ENCODE data around the gene MYCBPAP. TPM values are rescaled to one million over a fixed set of nuclear protein-coding genes. Genes with fewer than 3 reads are reported as not detected.

The MYCBPAP gene
- total and polyA plus RNA-seq, 11 donors, result 0.29 to 2.4 (median 0.76) TPM; not detected in 1

DNA sequence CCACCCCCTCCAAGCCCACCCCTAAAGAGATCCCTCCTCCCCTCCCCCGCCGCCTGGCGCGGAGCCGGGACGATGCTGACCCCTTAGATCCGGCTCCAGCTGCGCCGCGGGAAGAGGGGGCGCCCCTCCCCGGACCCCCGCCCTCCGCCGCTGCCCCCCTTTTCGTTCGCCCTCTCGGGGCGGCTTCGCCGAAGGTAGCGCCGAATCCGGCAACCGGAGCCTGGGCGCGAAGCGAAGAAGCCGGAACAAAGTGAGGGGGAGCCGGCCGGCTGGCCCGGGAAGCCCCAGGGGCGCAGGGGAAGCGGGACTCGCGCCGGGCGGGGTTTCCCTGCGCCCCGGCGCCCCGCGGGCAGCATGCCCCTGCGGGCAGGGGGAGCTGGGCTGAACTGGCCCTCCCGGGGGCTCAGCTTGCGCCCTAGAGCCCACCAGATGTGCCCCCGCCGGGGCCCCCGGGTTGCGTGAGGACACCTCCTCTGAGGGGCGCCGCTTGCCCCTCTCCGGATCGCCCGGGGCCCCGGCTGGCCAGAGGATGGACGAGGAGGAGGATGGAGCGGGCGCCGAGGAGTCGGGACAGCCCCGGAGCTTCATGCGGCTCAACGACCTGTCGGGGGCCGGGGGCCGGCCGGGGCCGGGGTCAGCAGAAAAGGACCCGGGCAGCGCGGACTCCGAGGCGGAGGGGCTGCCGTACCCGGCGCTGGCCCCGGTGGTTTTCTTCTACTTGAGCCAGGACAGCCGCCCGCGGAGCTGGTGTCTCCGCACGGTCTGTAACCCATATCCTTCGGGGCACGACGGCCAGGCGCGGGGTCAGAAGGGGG, 52.9 kb downstream of the MYCBPAP start:
- intact Hi-C loops (cut with DNase I), result loop anchor here in 1 of 10 donors (2.0 kb wide), 1 partner anchor 44 kb away; no protein-coding TSS in a partner anchor
- H3K27me3 ChIP-seq, result peaks cover 27 to 80% (median 53%) of the 10 kb centered on the region in 9 donors
- ATAC-seq, result no peak
- H3K27ac ChIP-seq, result no peak overlapping the region
- peaks cover 12 to 52% (median 30%) of the 10 kb centered on the region in 12 donors for H3K4me1 ChIP-seq
- WGBS, 4 donors, result 1 to 2% (median 2%) methylated on average over 29 to 88 of the region's 88 CpGs
- peaks cover 0 to 3% (median 0%) of the 10 kb centered on the region in 9 donors for H3K36me3 ChIP-seq
- TF ChIP-seq, protein P1, sequence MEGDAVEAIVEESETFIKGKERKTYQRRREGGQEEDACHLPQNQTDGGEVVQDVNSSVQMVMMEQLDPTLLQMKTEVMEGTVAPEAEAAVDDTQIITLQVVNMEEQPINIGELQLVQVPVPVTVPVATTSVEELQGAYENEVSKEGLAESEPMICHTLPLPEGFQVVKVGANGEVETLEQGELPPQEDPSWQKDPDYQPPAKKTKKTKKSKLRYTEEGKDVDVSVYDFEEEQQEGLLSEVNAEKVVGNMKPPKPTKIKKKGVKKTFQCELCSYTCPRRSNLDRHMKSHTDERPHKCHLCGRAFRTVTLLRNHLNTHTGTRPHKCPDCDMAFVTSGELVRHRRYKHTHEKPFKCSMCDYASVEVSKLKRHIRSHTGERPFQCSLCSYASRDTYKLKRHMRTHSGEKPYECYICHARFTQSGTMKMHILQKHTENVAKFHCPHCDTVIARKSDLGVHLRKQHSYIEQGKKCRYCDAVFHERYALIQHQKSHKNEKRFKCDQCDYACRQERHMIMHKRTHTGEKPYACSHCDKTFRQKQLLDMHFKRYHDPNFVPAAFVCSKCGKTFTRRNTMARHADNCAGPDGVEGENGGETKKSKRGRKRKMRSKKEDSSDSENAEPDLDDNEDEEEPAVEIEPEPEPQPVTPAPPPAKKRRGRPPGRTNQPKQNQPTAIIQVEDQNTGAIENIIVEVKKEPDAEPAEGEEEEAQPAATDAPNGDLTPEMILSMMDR (IDR thresholded peaks at IDR 0.05), result peak in 1 of 12 donors; percentile 2
- TF ChIP-seq POLR2A (IDR thresholded peaks at IDR 0.05), result no peak
- H3K9me3 ChIP-seq, result no peaks in the 10 kb centered on the region
- DNase-seq, result no peak
- H3K4me3 ChIP-seq, result peak overlapping the region; percentile 28 to 65 (median 56)

DNA sequence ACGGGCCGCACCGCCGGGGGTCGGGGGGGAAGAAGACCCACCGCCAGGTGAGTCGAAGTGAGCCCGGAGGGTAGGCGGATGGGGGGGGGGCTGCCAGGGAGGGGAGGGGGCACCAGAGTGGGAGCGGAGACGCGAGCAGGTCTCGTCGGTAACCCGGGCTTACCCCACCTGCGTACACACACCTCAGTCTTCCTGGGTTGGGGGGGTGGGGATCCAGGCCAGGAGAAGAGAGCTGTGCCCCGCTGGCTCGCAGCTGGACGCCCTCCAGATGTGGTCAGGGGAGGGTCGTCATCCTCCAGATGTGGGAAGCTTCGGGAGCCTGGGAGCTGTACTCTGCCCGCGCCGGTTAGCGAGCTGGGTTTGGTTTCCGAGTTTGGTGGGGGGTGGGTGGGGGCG, 53.5 kb downstream of the MYCBPAP start:
- peaks cover 27 to 86% (median 53%) of the 10 kb centered on the region in 9 donors for H3K27me3 ChIP-seq
- H3K4me1 ChIP-seq, result peaks cover 12 to 50% (median 29%) of the 10 kb centered on the region in 12 donors
- DNase-seq, result no peak
- no peaks in the 10 kb centered on the region for H3K9me3 ChIP-seq
- no peaks in the 10 kb centered on the region for H3K36me3 ChIP-seq
- TF ChIP-seq, protein P1 (IDR thresholded peaks at IDR 0.05), result no peak
- TF ChIP-seq POLR2A (IDR thresholded peaks at IDR 0.05), result no peak
- H3K27ac ChIP-seq, result no peak overlapping the region
- H3K4me3 ChIP-seq, result peak overlapping the region in 1 of 12 donors; percentile 65
- 2 to 7% (median 2%) methylated on average over 9 to 27 of the region's 27 CpGs for WGBS, 4 donors
- intact Hi-C loops (cut with DNase I), result loop anchor here in 1 of 10 donors (2.0 kb wide), 1 partner anchor 43 kb away; no protein-coding TSS in a partner anchor
- no peak for ATAC-seq

DNA sequence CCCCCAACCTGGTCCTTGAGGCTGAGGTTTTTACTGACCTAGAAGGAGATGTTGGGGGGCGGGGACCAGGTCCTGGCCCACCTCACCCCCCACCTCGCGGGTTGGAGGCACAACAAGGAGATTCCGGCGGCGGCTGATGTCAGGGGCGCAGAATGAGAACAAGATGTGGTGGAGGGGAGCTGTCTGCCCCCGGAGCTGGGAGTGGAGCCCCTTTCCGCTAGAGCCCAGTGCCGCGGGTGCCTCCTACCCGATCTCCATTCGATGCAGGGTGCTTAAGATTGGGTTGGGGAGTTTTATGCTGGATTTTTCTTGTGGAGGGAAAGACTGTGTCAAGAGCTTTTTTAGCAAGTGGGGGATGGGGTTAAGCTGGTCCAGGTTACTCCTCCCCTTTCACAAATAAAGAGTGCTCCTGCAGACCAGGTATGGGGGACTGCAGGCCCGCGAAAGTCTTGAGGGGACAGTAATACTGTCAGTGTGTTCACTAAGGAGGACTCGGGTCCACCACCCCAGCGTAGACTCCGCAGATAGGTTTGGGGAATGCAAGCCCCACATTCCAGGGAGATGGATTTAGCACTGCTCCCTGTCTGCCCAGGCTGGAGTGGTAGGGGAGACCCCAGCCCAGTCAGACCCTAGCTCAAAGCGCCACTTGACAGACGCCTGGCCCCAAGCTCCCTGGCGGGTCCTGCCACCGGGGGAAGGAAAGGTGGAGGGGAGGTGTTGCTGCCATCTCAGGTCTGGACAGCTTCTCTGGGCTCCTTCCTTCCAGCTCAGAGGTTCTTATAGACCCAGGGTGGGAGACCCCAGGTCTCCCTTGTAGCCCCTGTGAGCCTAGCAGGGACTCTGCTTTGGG, 54.2 kb downstream of the MYCBPAP start:
- ATAC-seq (no peak), DNase-seq (no peak)
- H3K27ac ChIP-seq, result no peak overlapping the region
- H3K4me3 ChIP-seq, result no peak overlapping the region
- 32 to 53% (median 34%) methylated on average over 15 to 22 of the region's 22 CpGs for WGBS, 4 donors
- H3K27me3 ChIP-seq, result peaks cover 27 to 83% (median 53%) of the 10 kb centered on the region in 9 donors
- no peaks in the 10 kb centered on the region for H3K9me3 ChIP-seq
- intact Hi-C loops (cut with DNase I), result no loop called here
- peaks cover 12 to 46% (median 29%) of the 10 kb centered on the region in 12 donors for H3K4me1 ChIP-seq
- no peaks in the 10 kb centered on the region for H3K36me3 ChIP-seq
- TF ChIP-seq POLR2A (IDR thresholded peaks at IDR 0.05), result no peak
- TF ChIP-seq, protein P1 (IDR thresholded peaks at IDR 0.05), result no peak
